GM18505 (cell line): ENCODE measurements around the gene PCMT1.

Source experiments
- ATAC-seq: cut with Tn5 transposase; IDR thresholded peaks from one replicate; pipeline ENCODE4 v1.9.1; 2021; ENCODE audit not compliant: unreplicated experiment
- POLR2A ChIP-seq: IDR thresholded peaks from 4 replicates; pipeline ENCODE4 v1.6.1; 2011; ENCODE audit warnings: borderline replicate concordance; ENCODE audit not compliant: insufficient read depth, insufficient read length; ENCODE audit errors: extremely low read depth

Gene PCMT1

DNA sequence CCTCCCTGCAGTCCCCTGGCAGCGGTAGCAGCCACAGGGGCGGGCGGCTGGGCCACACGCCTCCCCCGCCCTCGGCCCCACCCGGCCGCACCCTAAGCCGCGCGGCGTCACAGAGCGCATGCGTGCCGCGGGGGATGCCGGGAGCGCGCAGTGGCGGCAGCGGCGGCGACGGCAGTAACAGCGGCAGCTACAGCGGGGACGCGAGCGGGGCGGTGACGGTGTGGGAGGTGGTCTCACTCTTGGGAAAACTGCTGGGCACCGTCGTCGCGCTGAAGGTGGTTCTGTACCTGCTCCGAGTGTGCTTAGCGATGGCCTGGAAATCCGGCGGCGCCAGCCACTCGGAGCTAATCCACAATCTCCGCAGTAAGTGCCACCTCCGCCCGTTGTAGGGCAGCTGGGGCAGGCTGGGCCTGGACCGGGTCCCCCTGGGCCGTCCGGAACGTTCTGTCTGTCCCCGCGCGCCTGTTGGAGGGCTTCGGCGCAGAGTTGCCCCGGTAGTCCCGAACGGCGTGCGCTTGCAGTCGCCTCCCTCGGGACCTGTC is at the start of gene PCMT1:
Gene PCMT1, plus strand, starts transcription at position 148 of the 542 bp plus-strand sequence. Its CDS starts 161 bp downstream, at position 309.
- ATAC-seq = peak; percentile 88
- peak; percentile 88 for TF ChIP-seq POLR2A

DNA sequence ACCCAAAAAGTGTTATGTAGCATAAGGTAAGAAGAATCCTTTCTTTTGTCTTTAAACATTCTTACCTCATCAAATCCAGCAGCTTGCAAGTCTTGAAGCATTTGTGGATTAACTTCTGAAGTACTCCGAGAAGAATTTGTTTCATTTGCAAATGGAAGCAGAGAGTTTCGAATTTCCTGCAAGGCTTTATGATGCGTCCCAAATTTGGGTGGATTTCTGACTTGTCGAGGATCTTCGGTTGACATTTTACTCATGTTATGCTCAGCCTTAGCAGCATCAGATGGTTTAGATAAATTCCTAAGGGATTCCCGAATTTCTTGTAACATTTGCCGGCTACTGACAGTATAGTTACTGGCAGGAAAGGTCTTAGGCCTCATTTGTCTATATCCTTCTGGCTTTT is 47.8 kb upstream of the PCMT1 start:
- ATAC-seq = no peak
- TF ChIP-seq POLR2A = no peak

DNA sequence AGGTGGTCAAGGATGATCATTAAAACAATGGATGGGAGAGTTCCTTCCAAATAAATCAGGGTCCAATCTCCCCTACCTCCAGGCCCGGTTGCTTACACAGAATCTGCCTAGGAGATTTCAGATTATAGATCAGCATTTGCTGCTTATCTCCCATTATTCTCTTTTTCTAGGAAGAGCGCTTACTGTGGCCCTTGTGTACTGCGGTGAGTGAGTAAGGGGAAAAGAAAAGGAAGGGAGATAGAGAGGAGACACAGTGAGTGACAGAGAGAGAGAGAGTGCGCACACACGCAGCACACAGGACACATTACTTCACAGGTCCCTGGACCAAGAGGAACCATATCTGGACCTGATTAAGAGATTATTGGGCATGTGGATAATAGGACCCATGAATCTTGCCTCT is 37.8 kb upstream of the PCMT1 start:
- no peak for TF ChIP-seq POLR2A
- ATAC-seq = no peak

DNA sequence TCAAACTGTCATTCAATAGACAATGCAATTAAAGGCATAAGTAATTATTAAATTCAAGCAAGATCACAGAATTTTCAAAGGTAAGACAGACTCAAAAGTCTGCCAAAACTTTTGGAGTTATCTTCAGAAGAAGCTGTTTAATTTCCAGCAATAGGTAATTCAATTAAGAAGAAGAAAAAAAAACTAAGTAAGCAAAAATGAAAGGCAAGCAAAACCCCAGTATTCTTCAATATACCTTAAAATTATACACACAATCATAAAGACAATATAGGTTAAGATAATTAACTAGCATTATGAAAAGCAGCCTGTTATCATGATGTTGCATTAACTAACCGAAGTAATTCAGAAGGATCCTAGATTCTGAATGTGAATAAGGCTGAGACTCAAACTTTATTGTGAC is 35.1 kb upstream of the PCMT1 start:
- TF ChIP-seq POLR2A = no peak
- ATAC-seq = no peak

DNA sequence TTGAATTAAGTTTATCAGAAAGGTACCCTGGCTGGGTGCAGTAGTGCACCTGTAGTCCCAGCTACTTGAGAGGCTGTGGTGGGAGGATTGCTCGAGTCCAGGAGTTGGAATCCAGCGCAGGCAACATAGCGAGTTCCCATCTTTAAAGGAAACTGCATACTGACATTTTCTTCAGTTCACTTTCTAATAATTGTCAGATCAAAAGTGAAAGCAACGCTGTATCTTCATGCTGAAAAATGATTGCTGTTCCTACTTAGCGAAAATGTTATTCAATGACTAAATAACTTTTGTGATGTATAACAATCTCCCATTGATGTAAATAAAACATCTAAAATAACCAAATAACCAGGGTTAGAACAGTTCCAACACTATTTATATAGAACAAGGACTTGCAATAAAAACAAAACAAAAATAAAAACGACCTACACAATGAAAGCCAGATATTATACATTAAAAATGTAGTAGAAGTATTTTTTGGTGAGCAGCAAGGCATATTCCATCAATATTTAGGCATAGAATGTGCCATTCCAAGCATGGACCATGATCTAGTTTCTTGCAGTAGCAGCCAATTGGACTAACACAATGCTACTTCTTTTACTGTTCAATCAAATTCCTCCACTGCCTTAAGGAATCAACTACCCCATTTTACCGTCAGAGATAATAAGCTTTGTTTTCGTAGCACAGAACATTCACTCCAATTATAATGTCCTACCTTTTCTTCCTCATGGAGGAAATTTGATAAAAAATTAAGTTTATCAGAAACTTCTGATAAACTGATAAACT is 33.2 kb upstream of the PCMT1 start:
- no peak for ATAC-seq
- no peak for TF ChIP-seq POLR2A

DNA sequence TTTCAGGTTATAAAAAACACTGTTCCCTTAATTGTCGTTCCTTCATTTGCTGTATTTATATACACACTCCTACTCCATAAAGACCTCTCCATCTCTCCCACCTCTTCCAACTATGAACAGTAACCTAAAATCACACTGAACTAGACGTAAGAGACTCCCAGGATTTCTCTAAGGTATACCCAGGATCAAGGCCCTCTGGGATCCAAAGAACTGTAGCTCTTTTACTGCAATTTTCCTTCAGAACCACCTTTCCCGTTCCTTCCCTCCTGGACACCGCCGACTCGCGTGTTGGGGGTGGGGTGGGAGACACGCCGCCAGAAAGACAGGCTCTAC is 32.3 kb upstream of the PCMT1 start:
- no peak for ATAC-seq
- no peak for TF ChIP-seq POLR2A

DNA sequence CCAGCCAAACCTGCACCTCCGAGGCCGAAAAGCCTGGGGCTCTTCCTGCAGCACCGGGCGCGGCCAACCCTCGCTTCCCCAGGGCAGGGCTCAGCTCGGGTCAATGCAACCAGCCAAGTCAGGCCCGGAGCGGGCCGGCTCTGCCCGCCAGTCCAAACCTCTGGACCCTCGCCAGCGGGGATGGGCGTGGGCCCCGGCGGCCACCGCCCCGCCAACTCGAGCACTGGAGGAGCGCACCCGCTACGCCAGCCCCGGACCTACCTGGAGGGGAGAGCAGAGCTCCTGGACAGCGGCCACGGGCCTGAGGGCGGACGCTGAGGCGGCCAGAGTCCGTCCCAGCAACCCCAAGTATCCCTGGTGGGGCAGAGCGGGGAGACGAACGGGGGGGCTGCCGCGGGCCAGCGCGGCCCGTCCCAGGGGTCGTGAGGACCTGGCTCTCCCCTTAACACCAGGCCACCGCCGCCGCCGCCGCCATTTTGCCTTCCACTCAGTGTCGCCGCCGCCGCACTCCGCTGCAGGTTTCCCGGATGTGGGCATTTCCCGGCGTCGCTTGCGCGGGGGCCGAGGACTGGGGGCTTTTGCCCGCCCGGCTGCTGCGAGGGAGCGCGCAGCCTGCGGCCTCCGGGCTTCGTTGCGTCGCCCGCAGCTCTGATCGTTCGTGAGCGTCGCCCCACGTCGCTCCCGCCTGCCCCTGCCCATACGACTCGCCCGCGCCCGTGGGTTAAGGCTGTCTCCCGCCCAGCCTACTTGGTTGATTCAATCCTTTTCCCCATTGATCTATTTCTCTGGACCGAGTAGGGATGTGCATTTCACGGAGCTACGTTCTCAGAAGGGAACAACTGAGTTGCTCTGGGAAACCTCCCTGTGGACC is 31.7 kb upstream of the PCMT1 start, which contains the start of gene LATS1:
Gene LATS1, minus strand, starts transcription at position 514 of the 871 bp plus-strand sequence. CDS start 15,975 bp downstream, outside the sequence.
- peak; percentile 87 for ATAC-seq
- TF ChIP-seq POLR2A = peak; percentile 96

DNA sequence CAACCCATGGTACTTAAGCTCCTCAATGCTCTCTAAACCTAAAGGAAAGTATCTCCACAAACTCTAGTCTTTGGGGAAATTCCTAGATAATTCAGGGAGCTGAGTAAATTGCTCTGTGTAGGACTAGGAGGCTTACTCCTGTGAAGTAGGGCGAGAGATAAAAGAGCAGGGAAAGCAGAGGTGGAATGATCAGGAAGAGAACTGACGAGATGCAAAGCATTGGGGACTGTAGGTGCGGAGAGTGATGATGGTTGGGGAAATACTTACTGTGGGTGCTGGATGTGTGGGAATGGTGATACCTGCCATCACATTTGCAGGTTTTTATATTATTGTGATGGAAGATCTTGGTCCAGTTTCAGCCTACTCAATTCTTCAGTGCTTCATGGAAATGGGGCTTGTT is 30.0 kb upstream of the PCMT1 start:
- no peak for ATAC-seq
- TF ChIP-seq POLR2A = no peak

DNA sequence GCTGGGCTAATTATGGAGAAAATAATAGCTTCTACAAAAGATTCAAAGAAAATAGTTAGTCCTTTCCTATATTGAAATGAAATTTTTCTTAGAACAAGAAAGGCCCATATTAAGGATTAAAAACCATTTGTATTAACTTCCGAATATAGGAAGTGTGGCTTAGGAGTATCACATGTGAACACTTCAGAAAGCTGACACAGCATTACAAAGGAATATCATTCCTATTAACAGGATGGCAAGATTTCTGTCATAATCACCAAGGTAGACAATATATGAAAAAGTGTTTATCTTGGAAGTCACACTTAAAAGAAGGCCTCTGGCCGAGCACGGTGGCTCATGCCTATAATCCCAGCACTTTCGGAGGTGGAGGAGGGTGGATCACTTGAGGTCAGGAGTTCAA is 26.3 kb upstream of the PCMT1 start:
- ATAC-seq = no peak
- no peak for TF ChIP-seq POLR2A

DNA sequence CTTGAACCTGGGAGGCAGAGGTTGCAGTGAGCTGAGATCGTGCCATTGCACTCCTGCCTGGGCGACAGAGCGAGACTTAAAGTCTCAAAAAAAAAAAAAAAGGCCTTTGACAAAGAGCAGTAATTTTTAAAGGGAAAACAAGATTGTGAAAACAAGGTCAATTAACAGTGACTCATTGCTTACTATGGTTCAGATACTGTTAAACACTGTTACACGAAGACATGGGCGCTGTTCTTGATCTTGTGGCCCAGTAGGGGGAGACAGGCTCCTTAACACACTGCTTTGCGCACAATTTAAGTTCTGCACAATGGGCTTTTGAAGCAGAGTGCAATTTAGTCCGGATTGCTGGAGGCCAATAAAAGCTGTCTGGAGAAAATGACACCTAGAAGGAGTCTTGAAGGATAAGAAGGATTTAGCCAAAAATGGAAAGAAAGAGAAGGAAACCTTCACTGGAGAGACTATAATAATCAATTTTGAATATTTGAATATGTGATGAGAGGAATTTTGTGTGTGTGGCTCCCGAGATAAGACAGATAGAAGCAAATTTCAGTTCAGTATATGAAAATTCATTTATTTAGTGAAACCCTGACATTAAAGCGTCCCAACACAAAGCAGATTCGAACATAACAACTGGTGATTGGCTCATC is 25.6 kb upstream of the PCMT1 start:
- ATAC-seq = no peak

DNA sequence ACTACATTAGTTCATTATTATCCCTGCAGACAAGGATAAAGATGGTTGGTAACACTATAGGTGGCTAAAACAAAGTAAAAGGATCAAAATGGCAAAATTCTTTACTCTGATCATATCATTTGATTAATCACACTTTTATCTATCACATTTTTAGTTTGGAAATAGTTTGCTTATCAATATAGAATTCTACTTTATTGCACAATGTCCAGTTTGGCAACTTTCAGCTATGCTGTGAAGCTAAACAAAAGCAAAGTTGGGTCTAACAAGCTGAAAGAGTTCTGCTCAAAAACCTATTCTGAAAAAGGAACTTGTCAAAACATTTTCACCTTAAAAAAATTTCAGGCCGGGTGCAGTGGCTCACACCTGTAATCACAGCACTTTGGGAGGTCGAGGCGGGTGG is 23.8 kb upstream of the PCMT1 start:
- ATAC-seq = no peak
- TF ChIP-seq POLR2A = no peak

More for the DNA sequence above, 25.6 kb upstream of the PCMT1 start:
- TF ChIP-seq POLR2A = no peak

DNA sequence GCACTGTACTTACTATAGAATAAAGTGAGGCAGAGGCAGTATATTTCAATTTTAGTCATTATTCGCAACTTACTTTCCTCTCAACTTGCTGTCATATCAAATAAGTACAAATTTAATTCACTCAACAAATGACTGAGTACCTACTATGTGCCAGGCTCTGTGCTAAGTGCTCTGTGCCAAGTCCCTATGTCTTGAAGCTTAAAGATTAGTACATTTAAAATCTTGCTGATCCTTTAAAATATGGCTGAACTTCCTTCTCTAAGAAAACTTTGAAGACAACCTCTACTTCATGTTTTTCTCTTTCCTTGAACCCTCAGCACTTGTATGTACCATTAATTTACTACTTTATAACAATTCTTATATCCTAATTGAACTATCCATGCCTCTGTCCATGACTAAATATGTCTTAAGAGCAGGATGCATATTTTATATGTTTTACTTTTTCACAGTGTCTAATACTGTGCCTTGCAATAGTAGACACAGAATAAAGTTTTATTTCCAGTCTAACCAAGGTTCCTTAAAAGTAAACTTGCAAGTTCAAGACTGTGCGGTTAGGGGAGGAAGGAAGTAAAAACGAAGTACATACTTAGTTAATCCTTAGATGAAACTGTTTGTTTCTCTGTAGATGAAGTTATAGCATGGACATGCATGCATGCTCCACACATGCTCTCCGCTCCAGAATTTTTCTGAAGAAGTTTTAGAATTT is 21.6 kb upstream of the PCMT1 start:
- no peak for TF ChIP-seq POLR2A
- ATAC-seq = no peak

DNA sequence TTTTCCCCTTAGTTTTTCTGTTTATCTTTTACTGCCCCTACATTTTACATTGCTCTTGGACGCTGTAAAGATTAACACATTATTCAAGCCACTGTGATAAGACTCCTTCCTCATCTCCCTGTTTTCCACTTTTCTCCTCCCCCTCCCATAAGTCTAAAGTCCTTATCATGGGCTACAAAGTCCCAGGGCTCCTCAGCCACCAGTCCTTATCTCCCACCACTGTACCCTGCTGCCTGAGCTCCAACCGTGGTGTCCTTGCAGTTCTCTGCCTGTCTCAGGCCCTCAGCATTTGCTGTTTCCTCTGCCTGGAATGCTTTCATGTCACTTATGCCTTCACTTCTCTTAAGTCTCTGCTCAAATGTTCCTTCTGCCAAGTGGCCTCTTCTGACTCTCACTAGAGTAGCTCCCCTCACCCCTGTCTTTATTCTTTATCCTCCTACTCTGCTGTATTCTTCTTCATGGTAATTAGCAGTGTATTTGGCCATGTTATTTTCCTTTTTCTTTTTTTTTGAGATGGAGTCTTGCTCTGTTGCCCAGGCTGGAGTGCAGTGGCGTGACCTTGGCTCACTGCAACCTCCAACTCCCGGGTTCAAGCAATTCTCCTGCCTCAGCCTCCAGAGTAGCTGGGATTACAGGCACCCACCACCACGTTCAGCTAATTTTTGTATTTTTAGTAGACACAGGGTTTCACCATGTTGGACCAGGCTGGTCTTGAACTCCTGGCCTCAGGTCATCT is 20.9 kb upstream of the PCMT1 start:
- ATAC-seq = no peak
- no peak for TF ChIP-seq POLR2A

DNA sequence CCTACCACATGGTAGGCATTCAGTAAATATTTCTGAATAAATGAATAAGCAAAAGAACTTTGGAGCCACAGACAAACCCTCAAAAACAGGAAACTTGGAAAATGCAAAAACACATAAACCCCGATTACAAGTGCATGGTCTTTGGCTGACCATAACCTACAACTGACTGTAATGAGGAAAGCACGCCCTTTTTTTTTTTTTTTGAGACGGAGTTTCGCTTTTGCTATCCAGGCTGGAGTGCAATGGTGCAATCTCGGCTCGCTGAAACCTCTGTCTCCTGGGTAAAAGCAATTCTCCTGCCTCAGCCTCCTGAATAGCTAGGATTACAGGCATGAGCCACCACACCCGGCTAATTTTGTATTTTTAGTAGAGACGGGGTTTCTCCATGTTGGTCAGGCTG is 19.7 kb upstream of the PCMT1 start:
- ATAC-seq = no peak
- TF ChIP-seq POLR2A = no peak
